A549 (cell line): Measurements from ENCODE around the gene INSL3.

Source experiments
- CTCF ChIP-seq: fragments of >200 bp; sonication (Bioruptor Twin); formaldehyde crosslinking; IDR thresholded peaks from 3 replicates; pipeline ENCODE4 v1.5.1; 2016
- HOXB13 ChIP-seq: fragments of 250-450 bp; sonication (Bioruptor Pico); IDR thresholded peaks from 2 replicates; pipeline ENCODE4 v1.5.0; 2020; ENCODE audit warnings: low read depth, mild to moderate bottlenecking, moderate library complexity
- KDM1A ChIP-seq: fragments of 200-600 bp; sonication (generic); IDR thresholded peaks from 2 replicates; pipeline ENCODE4 v1.6.1; 2016; ENCODE audit warnings: low read depth, mild to moderate bottlenecking
- MAZ ChIP-seq: fragments of 150-350 bp; IDR thresholded peaks from 2 replicates; pipeline ENCODE4 v1.6.1; 2014; ENCODE audit warnings: antibody characterized with exemption, low read depth, low read length, borderline replicate concordance
- POLR2A ChIP-seq: IDR thresholded peaks from 2 replicates; pipeline ENCODE4 v1.6.1; 2012; ENCODE audit warnings: mild to moderate bottlenecking, low read length

GRCh38 chr19:17846146-17846545 lies 24.8 kb upstream of the INSL3 start:
- TF ChIP-seq CTCF, result no peak
- no peak for TF ChIP-seq KDM1A
- TF ChIP-seq POLR2A, result no peak
- TF ChIP-seq MAZ, result no peak
- TF ChIP-seq HOXB13, result no peak
